ENCODE results near the gene NR3C2. TPM values are rescaled to one million over a fixed set of nuclear protein-coding genes. Genes with fewer than 3 reads are reported as not detected.
A peak's percentile ranks its signal among the peaks of the same experiment; 100 is the strongest.

NR3C2 gene
- total RNA-seq, 1 donor, result 4.7 TPM

- no peak for DNase-seq (ENCODE audit: low read depth)
- TF ChIP-seq CTCF (IDR thresholded peaks at IDR 0.05; ENCODE audit: insufficient read depth, low read length), result no peak
- H3K4me3 ChIP-seq (ENCODE audit: low read depth, low read length), result no peak overlapping the region
These were observed 381.1 kb downstream of the NR3C2 start for GRCh38 chr4:148061141-148061481.

- no peak for TF ChIP-seq CTCF (IDR thresholded peaks at IDR 0.05; ENCODE audit: insufficient read depth, low read length)
- DNase-seq (ENCODE audit: low read depth), result no peak
- H3K4me3 ChIP-seq (ENCODE audit: low read depth, low read length), result no peak overlapping the region
These were observed 381.7 kb downstream of the NR3C2 start for GRCh38 chr4:148060264-148061140.

GRCh38 chr4:148059617-148060180 is 382.5 kb downstream of the NR3C2 start:
- DNase-seq (ENCODE audit: low read depth), result no peak
- TF ChIP-seq CTCF (IDR thresholded peaks at IDR 0.05; ENCODE audit: insufficient read depth, low read length), result no peak
- H3K4me3 ChIP-seq (ENCODE audit: low read depth, low read length), result no peak overlapping the region

GRCh38 chr4:148057984-148058859 is 384.0 kb downstream of the NR3C2 start:
- DNase-seq (ENCODE audit: low read depth), result no peak
- TF ChIP-seq CTCF (IDR thresholded peaks at IDR 0.05; ENCODE audit: insufficient read depth, low read length), result no peak
- no peak overlapping the region for H3K4me3 ChIP-seq (ENCODE audit: low read depth, low read length)

- DNase-seq (ENCODE audit: low read depth), result no peak
- no peak for TF ChIP-seq CTCF (IDR thresholded peaks at IDR 0.05; ENCODE audit: insufficient read depth, low read length)
- no peak overlapping the region for H3K4me3 ChIP-seq (ENCODE audit: low read depth, low read length)
These were observed 384.7 kb downstream of the NR3C2 start for GRCh38 chr4:148057516-148057915.

GRCh38 chr4:148056879-148057278 is 385.3 kb downstream of the NR3C2 start:
- H3K4me3 ChIP-seq (ENCODE audit: low read depth, low read length), result no peak overlapping the region
- peak; percentile 67 for DNase-seq (ENCODE audit: low read depth)
- TF ChIP-seq CTCF (IDR thresholded peaks at IDR 0.05; ENCODE audit: insufficient read depth, low read length), result no peak
